PC-9 (cell line): ENCODE results near the gene SENP8.

ENCODE experiments used
- EZH2 ChIP-seq: fragments of 200-600 bp; sonication (generic); IDR thresholded peaks from 2 replicates; pipeline ENCODE4 v1.8.0; 2017; ENCODE audit warnings: antibody characterized with exemption, low read depth
- TF ChIP-seq, protein P1 (sequence below): fragments of 200-600 bp; sonication (generic); conservative IDR thresholded peaks from 2 replicates; pipeline ENCODE4 v1.6.1; 2017; ENCODE audit warnings: mixed run types, antibody characterized with exemption, mild to moderate bottlenecking, moderate library complexity

DNA sequence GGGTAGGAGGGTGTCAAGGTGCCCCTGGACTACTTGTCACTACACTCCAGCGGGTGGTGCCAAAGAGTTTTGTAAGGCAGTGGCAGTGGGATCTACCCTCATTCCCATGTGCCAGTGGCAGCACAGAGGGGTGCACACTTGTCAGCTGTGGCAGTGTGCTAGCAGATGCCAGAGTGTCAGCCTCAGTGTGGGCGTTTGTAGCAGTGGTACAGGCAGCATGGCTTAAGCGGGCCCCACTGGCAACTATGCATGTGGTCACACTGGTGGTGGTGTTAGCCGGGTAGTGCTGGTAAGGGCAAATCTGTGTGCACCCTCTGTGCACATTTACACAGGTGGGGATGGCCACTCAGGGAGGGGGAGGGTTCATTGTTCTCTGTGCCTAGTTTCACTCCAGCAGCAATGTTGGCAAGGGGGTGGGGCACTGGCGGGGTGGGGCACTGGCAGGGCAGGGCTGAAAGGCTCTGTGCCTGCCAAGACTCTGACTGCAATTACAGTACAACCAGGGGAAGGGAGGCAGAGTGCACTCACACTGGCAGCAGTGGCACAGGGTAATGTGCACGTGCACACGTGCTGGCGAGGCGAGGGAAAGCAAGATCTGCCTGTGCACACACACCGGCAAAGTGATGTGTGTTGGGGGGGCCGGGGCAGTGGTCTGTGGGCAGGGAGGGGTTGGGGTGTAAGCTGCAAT lies 32.0 kb upstream of the SENP8 start:
- TF ChIP-seq, protein P1, sequence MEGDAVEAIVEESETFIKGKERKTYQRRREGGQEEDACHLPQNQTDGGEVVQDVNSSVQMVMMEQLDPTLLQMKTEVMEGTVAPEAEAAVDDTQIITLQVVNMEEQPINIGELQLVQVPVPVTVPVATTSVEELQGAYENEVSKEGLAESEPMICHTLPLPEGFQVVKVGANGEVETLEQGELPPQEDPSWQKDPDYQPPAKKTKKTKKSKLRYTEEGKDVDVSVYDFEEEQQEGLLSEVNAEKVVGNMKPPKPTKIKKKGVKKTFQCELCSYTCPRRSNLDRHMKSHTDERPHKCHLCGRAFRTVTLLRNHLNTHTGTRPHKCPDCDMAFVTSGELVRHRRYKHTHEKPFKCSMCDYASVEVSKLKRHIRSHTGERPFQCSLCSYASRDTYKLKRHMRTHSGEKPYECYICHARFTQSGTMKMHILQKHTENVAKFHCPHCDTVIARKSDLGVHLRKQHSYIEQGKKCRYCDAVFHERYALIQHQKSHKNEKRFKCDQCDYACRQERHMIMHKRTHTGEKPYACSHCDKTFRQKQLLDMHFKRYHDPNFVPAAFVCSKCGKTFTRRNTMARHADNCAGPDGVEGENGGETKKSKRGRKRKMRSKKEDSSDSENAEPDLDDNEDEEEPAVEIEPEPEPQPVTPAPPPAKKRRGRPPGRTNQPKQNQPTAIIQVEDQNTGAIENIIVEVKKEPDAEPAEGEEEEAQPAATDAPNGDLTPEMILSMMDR: no peak
- TF ChIP-seq EZH2: no peak
